ENCODE measurements around the gene AP1M2.

Gene AP1M2

GRCh38 chr19:10568062-10568825 lies 18.9 kb downstream of the AP1M2 start (continued):
- TF ChIP-seq ZBTB44 (tag by site-specific recombination; IDR thresholded peaks at IDR 0.05), result 0 out of 2 replicates have a peak, but pooled peaks have one; percentile 37
- 0 out of 2 replicates have a peak, but pooled peaks have one; percentile 20 for TF ChIP-seq ZNF561 (tag by site-specific recombination; IDR thresholded peaks at IDR 0.05; ENCODE audit: borderline replicate concordance)
- TF ChIP-seq ZBTB8A (tag by site-specific recombination; IDR thresholded peaks at IDR 0.05), result peak; percentile 22; the same call in 1 of the 2 replicates
- TF ChIP-seq ZNF248 (tag by site-specific recombination; IDR thresholded peaks at IDR 0.05), result no peak
- no peak for TF ChIP-seq ZNF266 (tag by site-specific recombination; IDR thresholded peaks at IDR 0.05; ENCODE audit: low read depth)
- peak; percentile 42; the same call in 1 of the 2 replicates for TF ChIP-seq ZFHX2 (tag by site-specific recombination; conservative IDR thresholded peaks at IDR 0.05)
- TF ChIP-seq ZNF398 (tag by site-specific recombination; IDR thresholded peaks at IDR 0.05), result peak; percentile 50
- TF ChIP-seq ZBTB20 (tag by site-specific recombination; IDR thresholded peaks at IDR 0.05), result peak; percentile 50; the same call in 1 of the 2 replicates
- peak; percentile 78 for TF ChIP-seq KLF8 (tag by site-specific recombination; IDR thresholded peaks at IDR 0.05)
- TF ChIP-seq ZBTB17 (tag by site-specific recombination; IDR thresholded peaks at IDR 0.05), result peak; percentile 54
- 0 out of 2 replicates have a peak, but pooled peaks have one; percentile 36 for TF ChIP-seq ZNF677 (tag by site-specific recombination; IDR thresholded peaks at IDR 0.05)
- TF ChIP-seq KLF9 (tag by site-specific recombination; IDR thresholded peaks at IDR 0.05; ENCODE audit: low read depth), result peak; percentile 50; the same call in 1 of the 2 replicates
- TF ChIP-seq GLIS1 (tag by site-specific recombination; IDR thresholded peaks at IDR 0.05), result peak; percentile 45; the same call in 1 of the 2 replicates
- 0 out of 2 replicates have a peak, but pooled peaks have one; percentile 14 for TF ChIP-seq ZNF629 (tag by site-specific recombination; IDR thresholded peaks at IDR 0.05)
- peak; percentile 39; the same call in 1 of the 2 replicates for TF ChIP-seq ZNF335 (tag by site-specific recombination; conservative IDR thresholded peaks at IDR 0.05)
- TF ChIP-seq ZNF114 (tag by site-specific recombination; IDR thresholded peaks at IDR 0.05), result no peak
- no peak for TF ChIP-seq ZNF148 (tag by site-specific recombination; IDR thresholded peaks at IDR 0.05; ENCODE audit: borderline replicate concordance)
- TF ChIP-seq PATZ1 (tag by site-specific recombination; IDR thresholded peaks at IDR 0.05), result peak; percentile 61
- no peak for TF ChIP-seq ZNF830 (tag by site-specific recombination; IDR thresholded peaks at IDR 0.05; ENCODE audit: low read depth)
- peak; percentile 56 for TF ChIP-seq ZNF341 (tag by site-specific recombination; IDR thresholded peaks at IDR 0.05; ENCODE audit: low read depth)
- peak; percentile 37; the same call in 1 of the 2 replicates for TF ChIP-seq KLF17 (tag by site-specific recombination; IDR thresholded peaks at IDR 0.05)
- TF ChIP-seq CTCF (tag by site-specific recombination; IDR thresholded peaks at IDR 0.05), result peak; percentile 74
- peak; percentile 10; the same call in 1 of the 2 replicates for TF ChIP-seq ZIC2 (tag by site-specific recombination; IDR thresholded peaks at IDR 0.05)
- peak; percentile 32 for TF ChIP-seq SP2 (tag by site-specific recombination; IDR thresholded peaks at IDR 0.05)
- no peak for TF ChIP-seq ZNF473 (tag by site-specific recombination; IDR thresholded peaks at IDR 0.05)
